DMS 273 (cell line): ENCODE results near the gene ZBTB2.
"Not testable (repeated sequence)": the region's sequence is repeated elsewhere in the genome, so short reads cannot be mapped to it uniquely, and the experiment has no call there.

Experiments
- DNase-seq: peaks from one replicate; lab custom pipeline; 2025; ENCODE audit not compliant: unreplicated experiment; lab: John Stamatoyannopoulos, UW

Gene ZBTB2

GRCh38 chr6:151402228-151402627, 10.9 kb upstream of the ZBTB2 start:
- DNase-seq: no peak

GRCh38 chr6:151400473-151400872, 9.1 kb upstream of the ZBTB2 start:
- no peak for DNase-seq

- DNase-seq: no peak
Observed at GRCh38 chr6:151399679-151400078, 8.3 kb upstream of the ZBTB2 start.

GRCh38 chr6:151393410-151393809, 2.1 kb upstream of the ZBTB2 start:
- no peak for DNase-seq

- no peak for DNase-seq
Observed at GRCh38 chr6:151392427-151392826, 1.1 kb upstream of the ZBTB2 start.

GRCh38 chr6:151390851-151391470, 398 bp downstream of the ZBTB2 start:
- DNase-seq: peak; percentile 87

- peak; percentile 100 for DNase-seq
Observed at GRCh38 chr6:151390276-151390850, 996 bp downstream of the ZBTB2 start.

- peak; percentile 83 for DNase-seq
Observed at GRCh38 chr6:151389618-151390275, 1.6 kb downstream of the ZBTB2 start.

GRCh38 chr6:151388997-151389617, 2.3 kb downstream of the ZBTB2 start:
- peak; percentile 71 for DNase-seq

GRCh38 chr6:151388236-151388635, 3.1 kb downstream of the ZBTB2 start:
- no peak for DNase-seq

- DNase-seq: no peak
Observed at GRCh38 chr6:151387175-151387970, 4.0 kb downstream of the ZBTB2 start.

- DNase-seq: no peak
Observed at GRCh38 chr6:151385177-151385576, 6.2 kb downstream of the ZBTB2 start.

GRCh38 chr6:151384151-151384550, 7.2 kb downstream of the ZBTB2 start:
- no peak for DNase-seq

- not testable (repeated sequence) for DNase-seq
Observed at GRCh38 chr6:151382631-151383030, 8.7 kb downstream of the ZBTB2 start.

GRCh38 chr6:151381722-151382121, 9.6 kb downstream of the ZBTB2 start:
- DNase-seq: no peak

GRCh38 chr6:151380848-151381205, 10.5 kb downstream of the ZBTB2 start:
- DNase-seq: no peak

- DNase-seq: no peak
Observed at GRCh38 chr6:151379933-151380847, 11.2 kb downstream of the ZBTB2 start.

GRCh38 chr6:151377095-151377494, 14.3 kb downstream of the ZBTB2 start:
- DNase-seq: no peak

- no peak for DNase-seq
Observed at GRCh38 chr6:151376440-151376839, 14.9 kb downstream of the ZBTB2 start.

- DNase-seq: no peak
Observed at GRCh38 chr6:151375833-151376232, 15.5 kb downstream of the ZBTB2 start.
